ENCODE results near the gene COA8. TPM values are rescaled to one million over a fixed set of nuclear protein-coding genes. Genes with fewer than 3 reads are reported as not detected.

Gene COA8
- polyA plus RNA-seq, 1 donor from 2014 or later = 169 TPM

DNA sequence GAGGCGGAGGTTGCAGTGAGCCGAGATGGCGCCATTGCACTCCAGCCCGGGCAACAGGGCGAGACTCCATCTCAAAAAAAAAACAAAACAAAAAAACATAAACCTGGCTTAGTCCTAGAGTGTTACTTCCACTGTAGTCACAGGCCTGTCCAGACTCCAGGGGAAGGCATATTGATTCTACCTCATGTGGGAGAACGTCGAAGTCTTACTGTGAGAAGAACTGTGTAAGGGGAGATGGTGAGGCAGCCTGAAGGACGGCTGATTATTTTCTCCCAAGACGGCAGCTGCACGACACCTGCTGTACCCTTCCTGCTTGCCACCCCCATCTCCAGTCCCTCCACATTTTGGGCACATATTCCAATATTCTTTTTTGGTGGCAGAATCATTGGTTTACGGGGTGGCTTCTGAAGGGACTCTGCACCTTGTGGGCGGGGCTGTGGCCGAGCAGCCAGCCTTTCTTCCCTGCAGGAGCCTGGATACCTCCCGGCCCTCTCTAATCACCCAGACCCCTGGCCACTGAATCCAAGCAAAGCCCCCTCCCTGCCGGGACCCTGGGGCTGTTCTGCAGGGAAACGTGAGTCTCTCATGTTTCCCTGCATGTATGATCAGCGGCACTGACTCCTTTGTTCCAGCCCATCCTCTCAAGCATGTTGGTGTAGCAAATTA is 54.0 kb downstream of the COA8 start:
- Histone ChIP-seq H3K27me3 (ENCODE audit: insufficient read depth, low read depth, low read length) (no peaks in the 10 kb centered on the region), H3K9me2 (ENCODE audit: insufficient read depth, low read length) (no peaks in the 10 kb centered on the region), H2AFZ (ENCODE audit: low read depth, low read length) (no peak overlapping the region), H3K4me3 (ENCODE audit: low read length) (no peak overlapping the region), H4K20me1 (ENCODE audit: insufficient read depth) (no peaks in the 10 kb centered on the region), H3F3A (ENCODE audit: insufficient read depth, low read length, poor library complexity, severe bottlenecking) (no peaks in the 10 kb centered on the region), H3K9ac (ENCODE audit: low read length) (no peak overlapping the region), H3K79me2 (replicated peaks; ENCODE audit: insufficient read depth, low read length) (no peaks in the 10 kb centered on the region), H3K27ac (ENCODE audit: low read length) (no peak overlapping the region), H3K9me3 (ENCODE audit: low read length) (no peaks in the 10 kb centered on the region), H3K4me2 (ENCODE audit: low read length) (no peak overlapping the region), H3K36me3 (ENCODE audit: insufficient read depth, low read length) (no peaks in the 10 kb centered on the region)
- TF ChIP-seq RAD21 (conservative IDR thresholded peaks at IDR 0.05) (no peak), EP300 (conservative IDR thresholded peaks at IDR 0.05; ENCODE audit: poor library complexity, severe bottlenecking) (no peak), MXI1 (conservative IDR thresholded peaks at IDR 0.05; ENCODE audit: poor library complexity, severe bottlenecking) (no peak), EZH2 (IDR thresholded peaks at IDR 0.05; ENCODE audit: borderline replicate concordance, insufficient read depth, low read length, poor library complexity, severe bottlenecking) (no peak), SMC3 (conservative IDR thresholded peaks at IDR 0.05; ENCODE audit: poor library complexity) (no peak), POLR2AphosphoS5 (IDR thresholded peaks at IDR 0.05) (no peak), TAF1 (IDR thresholded peaks at IDR 0.05; ENCODE audit: low read depth) (no peak)
- TF ChIP-seq, protein P1, sequence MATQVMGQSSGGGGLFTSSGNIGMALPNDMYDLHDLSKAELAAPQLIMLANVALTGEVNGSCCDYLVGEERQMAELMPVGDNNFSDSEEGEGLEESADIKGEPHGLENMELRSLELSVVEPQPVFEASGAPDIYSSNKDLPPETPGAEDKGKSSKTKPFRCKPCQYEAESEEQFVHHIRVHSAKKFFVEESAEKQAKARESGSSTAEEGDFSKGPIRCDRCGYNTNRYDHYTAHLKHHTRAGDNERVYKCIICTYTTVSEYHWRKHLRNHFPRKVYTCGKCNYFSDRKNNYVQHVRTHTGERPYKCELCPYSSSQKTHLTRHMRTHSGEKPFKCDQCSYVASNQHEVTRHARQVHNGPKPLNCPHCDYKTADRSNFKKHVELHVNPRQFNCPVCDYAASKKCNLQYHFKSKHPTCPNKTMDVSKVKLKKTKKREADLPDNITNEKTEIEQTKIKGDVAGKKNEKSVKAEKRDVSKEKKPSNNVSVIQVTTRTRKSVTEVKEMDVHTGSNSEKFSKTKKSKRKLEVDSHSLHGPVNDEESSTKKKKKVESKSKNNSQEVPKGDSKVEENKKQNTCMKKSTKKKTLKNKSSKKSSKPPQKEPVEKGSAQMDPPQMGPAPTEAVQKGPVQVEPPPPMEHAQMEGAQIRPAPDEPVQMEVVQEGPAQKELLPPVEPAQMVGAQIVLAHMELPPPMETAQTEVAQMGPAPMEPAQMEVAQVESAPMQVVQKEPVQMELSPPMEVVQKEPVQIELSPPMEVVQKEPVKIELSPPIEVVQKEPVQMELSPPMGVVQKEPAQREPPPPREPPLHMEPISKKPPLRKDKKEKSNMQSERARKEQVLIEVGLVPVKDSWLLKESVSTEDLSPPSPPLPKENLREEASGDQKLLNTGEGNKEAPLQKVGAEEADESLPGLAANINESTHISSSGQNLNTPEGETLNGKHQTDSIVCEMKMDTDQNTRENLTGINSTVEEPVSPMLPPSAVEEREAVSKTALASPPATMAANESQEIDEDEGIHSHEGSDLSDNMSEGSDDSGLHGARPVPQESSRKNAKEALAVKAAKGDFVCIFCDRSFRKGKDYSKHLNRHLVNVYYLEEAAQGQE (IDR thresholded peaks at IDR 0.05; ENCODE audit: borderline replicate concordance) = no peak
- TF ChIP-seq, protein P2, sequence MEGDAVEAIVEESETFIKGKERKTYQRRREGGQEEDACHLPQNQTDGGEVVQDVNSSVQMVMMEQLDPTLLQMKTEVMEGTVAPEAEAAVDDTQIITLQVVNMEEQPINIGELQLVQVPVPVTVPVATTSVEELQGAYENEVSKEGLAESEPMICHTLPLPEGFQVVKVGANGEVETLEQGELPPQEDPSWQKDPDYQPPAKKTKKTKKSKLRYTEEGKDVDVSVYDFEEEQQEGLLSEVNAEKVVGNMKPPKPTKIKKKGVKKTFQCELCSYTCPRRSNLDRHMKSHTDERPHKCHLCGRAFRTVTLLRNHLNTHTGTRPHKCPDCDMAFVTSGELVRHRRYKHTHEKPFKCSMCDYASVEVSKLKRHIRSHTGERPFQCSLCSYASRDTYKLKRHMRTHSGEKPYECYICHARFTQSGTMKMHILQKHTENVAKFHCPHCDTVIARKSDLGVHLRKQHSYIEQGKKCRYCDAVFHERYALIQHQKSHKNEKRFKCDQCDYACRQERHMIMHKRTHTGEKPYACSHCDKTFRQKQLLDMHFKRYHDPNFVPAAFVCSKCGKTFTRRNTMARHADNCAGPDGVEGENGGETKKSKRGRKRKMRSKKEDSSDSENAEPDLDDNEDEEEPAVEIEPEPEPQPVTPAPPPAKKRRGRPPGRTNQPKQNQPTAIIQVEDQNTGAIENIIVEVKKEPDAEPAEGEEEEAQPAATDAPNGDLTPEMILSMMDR (IDR thresholded peaks at IDR 0.05; ENCODE audit: poor library complexity, severe bottlenecking) = no peak

DNA sequence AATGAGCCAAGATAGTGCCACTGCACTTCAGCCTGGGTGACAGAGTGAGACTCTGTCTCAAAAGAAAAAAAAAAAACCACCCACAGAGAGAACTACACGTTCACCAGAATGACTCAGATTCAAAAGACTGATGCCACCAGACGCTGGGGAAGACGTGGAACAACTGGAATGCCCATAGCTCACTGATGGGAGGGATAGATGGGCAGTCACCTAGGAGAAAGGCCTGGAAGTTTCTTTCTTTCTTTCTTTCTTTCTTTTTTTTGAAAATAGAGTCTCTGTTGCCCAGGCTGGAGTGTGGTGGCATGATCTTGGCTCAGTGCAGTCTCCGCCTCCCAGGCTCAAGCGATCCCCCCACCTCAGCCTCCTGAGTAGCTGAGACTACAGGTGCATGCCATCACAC is 56.3 kb downstream of the COA8 start:
- H3K4me3 ChIP-seq (ENCODE audit: low read length) = no peak overlapping the region
- H3K27me3 ChIP-seq (ENCODE audit: insufficient read depth, low read depth, low read length) = no peaks in the 10 kb centered on the region
- no peaks in the 10 kb centered on the region for H3K36me3 ChIP-seq (ENCODE audit: insufficient read depth, low read length)
- no peaks in the 10 kb centered on the region for H3F3A ChIP-seq (ENCODE audit: insufficient read depth, low read length, poor library complexity, severe bottlenecking)
- TF ChIP-seq POLR2AphosphoS5 (IDR thresholded peaks at IDR 0.05) (no peak), EZH2 (IDR thresholded peaks at IDR 0.05; ENCODE audit: borderline replicate concordance, insufficient read depth, low read length, poor library complexity, severe bottlenecking) (no peak), RAD21 (conservative IDR thresholded peaks at IDR 0.05) (no peak), SMC3 (conservative IDR thresholded peaks at IDR 0.05; ENCODE audit: poor library complexity) (no peak), MXI1 (conservative IDR thresholded peaks at IDR 0.05; ENCODE audit: poor library complexity, severe bottlenecking) (no peak), TAF1 (IDR thresholded peaks at IDR 0.05; ENCODE audit: low read depth) (no peak), EP300 (conservative IDR thresholded peaks at IDR 0.05; ENCODE audit: poor library complexity, severe bottlenecking) (no peak)
- TF ChIP-seq, protein P2 (IDR thresholded peaks at IDR 0.05; ENCODE audit: poor library complexity, severe bottlenecking) = no peak
- TF ChIP-seq, protein P1 (IDR thresholded peaks at IDR 0.05; ENCODE audit: borderline replicate concordance) = no peak
- no peak overlapping the region for H3K9ac ChIP-seq (ENCODE audit: low read length)
- H3K27ac ChIP-seq (ENCODE audit: low read length) = no peak overlapping the region
- H3K79me2 ChIP-seq (replicated peaks; ENCODE audit: insufficient read depth, low read length) = no peaks in the 10 kb centered on the region
- H3K4me2 ChIP-seq (ENCODE audit: low read length) = no peak overlapping the region
- H2AFZ ChIP-seq (ENCODE audit: low read depth, low read length) = no peak overlapping the region
- H3K9me3 ChIP-seq (ENCODE audit: low read length) = no peaks in the 10 kb centered on the region
- H4K20me1 ChIP-seq (ENCODE audit: insufficient read depth) = no peaks in the 10 kb centered on the region
- H3K9me2 ChIP-seq (ENCODE audit: insufficient read depth, low read length) = no peaks in the 10 kb centered on the region
